Raji (cell line): ENCODE data around the gene C20orf173.

ENCODE experiments used
- POLR2A ChIP-seq: IDR thresholded peaks from 2 replicates; pipeline ENCODE4 v1.6.1; 2011; ENCODE audit warnings: low read depth, low read length, control low read depth; ENCODE audit not compliant: insufficient read depth

The C20orf173 gene

GRCh38 chr20:35515949-35516645, 13.4 kb downstream of the C20orf173 start:
- TF ChIP-seq POLR2A: no peak

GRCh38 chr20:35515341-35515740, 14.1 kb downstream of the C20orf173 start:
- no peak for TF ChIP-seq POLR2A

- no peak for TF ChIP-seq POLR2A
These were observed 15.0 kb downstream of the C20orf173 start for GRCh38 chr20:35514371-35514932.

- TF ChIP-seq POLR2A: no peak
These were observed 17.5 kb downstream of the C20orf173 start for GRCh38 chr20:35511814-35512420.

GRCh38 chr20:35510951-35511735, 18.3 kb downstream of the C20orf173 start:
- TF ChIP-seq POLR2A: no peak

DNA sequence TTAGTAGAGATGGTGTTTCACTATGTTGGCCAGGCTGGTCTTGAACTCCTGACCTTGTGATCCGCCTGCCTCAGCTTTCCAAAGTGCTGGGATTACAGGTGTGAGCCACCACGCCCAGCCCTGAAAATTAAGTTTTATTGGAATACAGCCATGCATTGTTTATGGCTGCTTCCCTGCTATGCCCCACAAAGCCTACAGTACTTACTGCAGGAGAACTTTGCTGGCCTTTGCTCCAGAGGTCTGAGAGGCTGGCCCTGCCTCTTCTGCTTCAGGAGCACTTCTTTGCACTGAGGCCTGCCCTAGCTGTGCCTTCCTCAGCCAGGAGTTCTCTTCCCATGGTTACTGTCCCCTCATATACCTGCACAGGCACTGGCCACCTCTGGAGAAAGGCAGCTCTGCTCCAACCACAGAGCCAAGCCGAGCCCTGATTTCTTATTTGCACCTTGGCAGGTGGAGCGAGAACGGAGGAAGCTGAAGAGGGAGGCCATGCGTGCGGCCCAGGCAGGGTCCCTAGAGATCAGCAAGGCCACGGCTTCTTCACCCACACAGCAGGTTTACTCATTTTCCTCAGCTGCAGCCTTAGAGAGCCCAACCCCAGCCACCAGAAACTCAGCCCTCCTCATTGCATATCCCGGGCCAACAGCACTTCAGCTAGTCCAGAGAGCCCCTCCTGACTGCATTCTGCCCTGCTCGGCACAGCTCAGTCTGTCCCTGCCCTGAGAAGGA, 20.8 kb downstream of the C20orf173 start:
- TF ChIP-seq POLR2A: no peak

- TF ChIP-seq POLR2A: no peak
These were observed 22.4 kb downstream of the C20orf173 start for GRCh38 chr20:35506872-35507638.

- TF ChIP-seq POLR2A: no peak
These were observed 23.3 kb downstream of the C20orf173 start for GRCh38 chr20:35506179-35506578.

GRCh38 chr20:35504751-35505150, 24.7 kb downstream of the C20orf173 start:
- TF ChIP-seq POLR2A: no peak

- no peak for TF ChIP-seq POLR2A
These were observed 25.5 kb downstream of the C20orf173 start for GRCh38 chr20:35503841-35504561.

- TF ChIP-seq POLR2A: no peak
These were observed 26.2 kb downstream of the C20orf173 start for GRCh38 chr20:35503281-35503680.

DNA sequence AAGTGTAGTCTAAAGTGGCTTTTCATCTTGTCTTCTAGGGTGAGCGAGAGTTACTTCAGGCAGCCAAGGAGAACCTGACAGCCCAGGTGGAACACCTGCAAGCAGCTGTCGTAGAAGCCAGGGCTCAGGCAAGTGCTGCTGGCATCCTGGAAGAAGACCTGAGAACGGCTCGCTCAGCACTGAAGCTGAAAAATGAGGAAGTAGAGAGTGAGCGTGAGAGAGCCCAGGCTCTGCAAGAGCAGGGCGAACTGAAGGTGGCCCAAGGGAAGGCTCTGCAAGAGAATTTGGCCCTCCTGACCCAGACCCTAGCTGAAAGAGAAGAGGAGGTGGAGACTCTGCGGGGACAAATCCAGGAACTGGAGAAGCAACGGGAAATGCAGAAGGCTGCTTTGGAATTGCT, 27.1 kb downstream of the C20orf173 start:
- TF ChIP-seq POLR2A: no peak

- TF ChIP-seq POLR2A: no peak
These were observed 30.2 kb downstream of the C20orf173 start for GRCh38 chr20:35499271-35499670.

- no peak for TF ChIP-seq POLR2A
These were observed 31.7 kb downstream of the C20orf173 start for GRCh38 chr20:35497780-35498189.

DNA sequence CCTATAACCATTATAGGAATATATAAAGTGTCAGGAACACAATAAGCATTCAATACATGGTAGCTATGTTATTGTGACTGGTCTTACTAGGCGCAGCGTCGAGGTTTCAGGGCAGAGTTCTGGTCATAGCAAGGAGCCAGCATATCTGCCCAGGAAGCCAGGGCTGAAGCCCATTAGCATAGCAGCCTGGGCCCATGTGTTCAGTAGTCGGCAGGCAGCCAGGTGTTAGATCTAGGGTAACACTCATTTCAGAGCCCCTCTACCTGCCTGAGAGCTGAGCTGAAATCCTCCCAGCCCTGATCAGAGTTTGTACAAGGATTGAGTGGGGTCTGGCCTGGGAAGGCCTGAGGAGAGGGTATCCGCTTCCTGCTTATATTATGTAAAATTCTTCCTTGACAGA, 32.1 kb downstream of the C20orf173 start:
- TF ChIP-seq POLR2A: no peak
